ENCODE measurements around the gene CPNE1. TPM values are rescaled to one million over a fixed set of nuclear protein-coding genes. Genes with fewer than 3 reads are reported as not detected.
"Not testable (repeated sequence)": the region's sequence is repeated elsewhere in the genome, so short reads cannot be mapped to it uniquely, and the experiment has no call there.

CPNE1 gene
- total and polyA plus RNA-seq, 9 donors, result 45.6 to 176 (median 145) TPM

GRCh38 chr20:35706591-35707529 is 42.2 kb upstream of the CPNE1 start:
- not testable (repeated sequence) for DNase-seq; H3K27ac ChIP-seq (ENCODE audit: low read length); H3K9me3 ChIP-seq (replicated peaks; ENCODE audit: control insufficient read depth, low read depth, low read length); H3K27me3 ChIP-seq (ENCODE audit: control insufficient read depth, insufficient read depth, low read length); H3K4me3 ChIP-seq (ENCODE audit: low read length); H3K4me1 ChIP-seq (ENCODE audit: control insufficient read depth, insufficient read depth, low read length)
- H3K36me3 ChIP-seq (ENCODE audit: control insufficient read depth, insufficient read depth, low read length), result peaks cover 36% of the 10 kb centered on the region
- WGBS (ENCODE audit: insufficient coverage), result 80% methylated on average over 5 of the region's 17 CpGs

GRCh38 chr20:35705894-35706293 is 41.2 kb upstream of the CPNE1 start:
- not testable (repeated sequence) for H3K9me3 ChIP-seq (replicated peaks; ENCODE audit: control insufficient read depth, low read depth, low read length); H3K4me1 ChIP-seq (ENCODE audit: control insufficient read depth, insufficient read depth, low read length); H3K27ac ChIP-seq (ENCODE audit: low read length); DNase-seq; H3K4me3 ChIP-seq (ENCODE audit: low read length); H3K27me3 ChIP-seq (ENCODE audit: control insufficient read depth, insufficient read depth, low read length)
- peaks cover 36% of the 10 kb centered on the region for H3K36me3 ChIP-seq (ENCODE audit: control insufficient read depth, insufficient read depth, low read length)
- 88% methylated on average over 5 of the region's 11 CpGs for whole genome bisulfite sequencing (ENCODE audit: insufficient coverage)

GRCh38 chr20:35704514-35705261 is 40.0 kb upstream of the CPNE1 start:
- no peaks in the 10 kb centered on the region for H3K4me1 ChIP-seq (ENCODE audit: control insufficient read depth, insufficient read depth, low read length)
- H3K27ac ChIP-seq (ENCODE audit: low read length), result no peak overlapping the region
- WGBS (ENCODE audit: insufficient coverage), result no CpG with 5 or more reads among the region's 5 CpGs
- no peak overlapping the region for H3K4me3 ChIP-seq (ENCODE audit: low read length)
- H3K27me3 ChIP-seq (ENCODE audit: control insufficient read depth, insufficient read depth, low read length), result no peaks in the 10 kb centered on the region
- H3K9me3 ChIP-seq (replicated peaks; ENCODE audit: control insufficient read depth, low read depth, low read length), result no peaks in the 10 kb centered on the region
- H3K36me3 ChIP-seq (ENCODE audit: control insufficient read depth, insufficient read depth, low read length), result peaks cover 32% of the 10 kb centered on the region
- no peak for DNase-seq

- no peaks in the 10 kb centered on the region for H3K9me3 ChIP-seq (replicated peaks; ENCODE audit: control insufficient read depth, low read depth, low read length)
- peaks cover 28% of the 10 kb centered on the region for H3K36me3 ChIP-seq (ENCODE audit: control insufficient read depth, insufficient read depth, low read length)
- no peak for DNase-seq
- H3K27ac ChIP-seq (ENCODE audit: low read length), result no peak overlapping the region
- H3K4me1 ChIP-seq (ENCODE audit: control insufficient read depth, insufficient read depth, low read length), result peaks cover 6% of the 10 kb centered on the region
- no peak overlapping the region for H3K4me3 ChIP-seq (ENCODE audit: low read length)
- no CpG with 5 or more reads among the region's 4 CpGs for WGBS (ENCODE audit: insufficient coverage)
- H3K27me3 ChIP-seq (ENCODE audit: control insufficient read depth, insufficient read depth, low read length), result no peaks in the 10 kb centered on the region
Observed at GRCh38 chr20:35702824-35703695, 38.4 kb upstream of the CPNE1 start.

GRCh38 chr20:35702051-35702823 is 37.5 kb upstream of the CPNE1 start:
- WGBS (ENCODE audit: insufficient coverage), result 82% methylated on average over 6 of the region's 12 CpGs
- no peak overlapping the region for H3K4me3 ChIP-seq (ENCODE audit: low read length)

GRCh38 chr20:35700625-35701148 is 36.0 kb upstream of the CPNE1 start:
- peaks cover 11% of the 10 kb centered on the region for H3K4me1 ChIP-seq (ENCODE audit: control insufficient read depth, insufficient read depth, low read length)
- no peak overlapping the region for H3K4me3 ChIP-seq (ENCODE audit: low read length)
- H3K36me3 ChIP-seq (ENCODE audit: control insufficient read depth, insufficient read depth, low read length), result peaks cover 24% of the 10 kb centered on the region
- 87% methylated on average over 5 of the region's 7 CpGs for WGBS (ENCODE audit: insufficient coverage)
- no peaks in the 10 kb centered on the region for H3K9me3 ChIP-seq (replicated peaks; ENCODE audit: control insufficient read depth, low read depth, low read length)
- H3K27ac ChIP-seq (ENCODE audit: low read length), result no peak overlapping the region
- no peaks in the 10 kb centered on the region for H3K27me3 ChIP-seq (ENCODE audit: control insufficient read depth, insufficient read depth, low read length)
- no peak for DNase-seq

More at GRCh38 chr20:35702051-35702823, 37.5 kb upstream of the CPNE1 start:
- Histone ChIP-seq H3K36me3 (ENCODE audit: control insufficient read depth, insufficient read depth, low read length) (peaks cover 28% of the 10 kb centered on the region), H3K4me1 (ENCODE audit: control insufficient read depth, insufficient read depth, low read length) (peaks cover 11% of the 10 kb centered on the region), H3K27ac (ENCODE audit: low read length) (no peak overlapping the region), H3K27me3 (ENCODE audit: control insufficient read depth, insufficient read depth, low read length) (no peaks in the 10 kb centered on the region), H3K9me3 (replicated peaks; ENCODE audit: control insufficient read depth, low read depth, low read length) (no peaks in the 10 kb centered on the region)
- DNase-seq, result no peak

GRCh38 chr20:35699957-35700624 is 35.4 kb upstream of the CPNE1 start:
- no peak for DNase-seq
- H3K27ac ChIP-seq (ENCODE audit: low read length), result peak overlapping the region; percentile 96

GRCh38 chr20:35699127-35699956 is 34.6 kb upstream of the CPNE1 start, which contains the start of the genes NFS1 and ROMO1:
Gene NFS1, minus strand, starts transcription at chr20:35699352. Its CDS starts 64 bp downstream, at chr20:35699288.
Gene ROMO1, plus strand, starts transcription at chr20:35699405. Its CDS starts 228 bp downstream, at chr20:35699633.
- WGBS (ENCODE audit: insufficient coverage), result under 1% methylated on average over 76 of the region's 81 CpGs
- H3K36me3 ChIP-seq (ENCODE audit: control insufficient read depth, insufficient read depth, low read length), result peaks cover 24% of the 10 kb centered on the region

More at GRCh38 chr20:35699957-35700624, 35.4 kb upstream of the CPNE1 start:
- Histone ChIP-seq H3K36me3 (ENCODE audit: control insufficient read depth, insufficient read depth, low read length) (peaks cover 25% of the 10 kb centered on the region), H3K27me3 (ENCODE audit: control insufficient read depth, insufficient read depth, low read length) (no peaks in the 10 kb centered on the region), H3K4me1 (ENCODE audit: control insufficient read depth, insufficient read depth, low read length) (peaks cover 11% of the 10 kb centered on the region), H3K9me3 (replicated peaks; ENCODE audit: control insufficient read depth, low read depth, low read length) (no peaks in the 10 kb centered on the region), H3K4me3 (ENCODE audit: low read length) (peak overlapping the region; percentile 96)
- no CpG with 5 or more reads among the region's 6 CpGs for WGBS (ENCODE audit: insufficient coverage)

More at GRCh38 chr20:35699127-35699956, 34.6 kb upstream of the CPNE1 start, which contains the start of the genes NFS1 and ROMO1:
- Histone ChIP-seq H3K4me3 (ENCODE audit: low read length) (peak within 1 kb of the TSS; percentile 96), H3K27me3 (ENCODE audit: control insufficient read depth, insufficient read depth, low read length) (no peaks in the 10 kb centered on the region), H3K9me3 (replicated peaks; ENCODE audit: control insufficient read depth, low read depth, low read length) (no peaks in the 10 kb centered on the region), H3K4me1 (ENCODE audit: control insufficient read depth, insufficient read depth, low read length) (peaks cover 11% of the 10 kb centered on the region), H3K27ac (ENCODE audit: low read length) (peak within 1 kb of the TSS; percentile 96)
- peak; percentile 95 for DNase-seq

All from muscle of leg (tissue), 11 donors.